ENCODE measurements around the gene EXOSC1. TPM values are rescaled to one million over a fixed set of nuclear protein-coding genes. Genes with fewer than 3 reads are reported as not detected.

Gene EXOSC1
- polyA plus RNA-seq, 1 donor from 2014 or later: 33.5 TPM

- H4K20me1 ChIP-seq (ENCODE audit: insufficient read depth): no peaks in the 10 kb centered on the region
- H3K4me3 ChIP-seq (ENCODE audit: low read length): no peak overlapping the region
- no peaks in the 10 kb centered on the region for H3K36me3 ChIP-seq (ENCODE audit: insufficient read depth, low read length)
- no peaks in the 10 kb centered on the region for H3F3A ChIP-seq (ENCODE audit: insufficient read depth, low read length, poor library complexity, severe bottlenecking)
- peaks cover 20% of the 10 kb centered on the region for H3K79me2 ChIP-seq (replicated peaks; ENCODE audit: insufficient read depth, low read length)
- TF ChIP-seq MXI1 (conservative IDR thresholded peaks at IDR 0.05; ENCODE audit: poor library complexity, severe bottlenecking): no peak
- no peak for TF ChIP-seq EZH2 (IDR thresholded peaks at IDR 0.05; ENCODE audit: borderline replicate concordance, insufficient read depth, low read length, poor library complexity, severe bottlenecking)
- no peak for TF ChIP-seq SMC3 (conservative IDR thresholded peaks at IDR 0.05; ENCODE audit: poor library complexity)
- TF ChIP-seq RAD21 (conservative IDR thresholded peaks at IDR 0.05): no peak
- TF ChIP-seq TAF1 (IDR thresholded peaks at IDR 0.05; ENCODE audit: low read depth): no peak
- no peak for TF ChIP-seq POLR2AphosphoS5 (IDR thresholded peaks at IDR 0.05)
- TF ChIP-seq EP300 (conservative IDR thresholded peaks at IDR 0.05; ENCODE audit: poor library complexity, severe bottlenecking): no peak
- no peak for TF ChIP-seq CTCF (IDR thresholded peaks at IDR 0.05; ENCODE audit: poor library complexity, severe bottlenecking)
- no peak for TF ChIP-seq REST (IDR thresholded peaks at IDR 0.05; ENCODE audit: borderline replicate concordance)
- H3K27me3 ChIP-seq (ENCODE audit: insufficient read depth, low read depth, low read length): no peaks in the 10 kb centered on the region
- H3K4me2 ChIP-seq (ENCODE audit: low read length): no peak overlapping the region
- no peaks in the 10 kb centered on the region for H3K9me2 ChIP-seq (ENCODE audit: insufficient read depth, low read length)
- H3K9me3 ChIP-seq (ENCODE audit: low read length): no peaks in the 10 kb centered on the region
- H3K27ac ChIP-seq (ENCODE audit: low read length): no peak overlapping the region
- H2AFZ ChIP-seq (ENCODE audit: low read depth, low read length): no peak overlapping the region
- no peak overlapping the region for H3K9ac ChIP-seq (ENCODE audit: low read length)
These were observed 5.8 kb upstream of the EXOSC1 start for GRCh38 chr10:97451605-97452004.

- Histone ChIP-seq H3F3A (ENCODE audit: insufficient read depth, low read length, poor library complexity, severe bottlenecking) (no peaks in the 10 kb centered on the region), H2AFZ (ENCODE audit: low read depth, low read length) (no peak overlapping the region), H3K9me3 (ENCODE audit: low read length) (no peaks in the 10 kb centered on the region), H4K20me1 (ENCODE audit: insufficient read depth) (no peaks in the 10 kb centered on the region), H3K36me3 (ENCODE audit: insufficient read depth, low read length) (no peaks in the 10 kb centered on the region), H3K4me2 (ENCODE audit: low read length) (no peak overlapping the region), H3K9me2 (ENCODE audit: insufficient read depth, low read length) (no peaks in the 10 kb centered on the region), H3K4me3 (ENCODE audit: low read length) (no peak overlapping the region), H3K27ac (ENCODE audit: low read length) (no peak overlapping the region), H3K9ac (ENCODE audit: low read length) (no peak overlapping the region), H3K27me3 (ENCODE audit: insufficient read depth, low read depth, low read length) (no peaks in the 10 kb centered on the region), H3K79me2 (replicated peaks; ENCODE audit: insufficient read depth, low read length) (peaks cover 24% of the 10 kb centered on the region)
- no peak for TF ChIP-seq EZH2 (IDR thresholded peaks at IDR 0.05; ENCODE audit: borderline replicate concordance, insufficient read depth, low read length, poor library complexity, severe bottlenecking)
- no peak for TF ChIP-seq REST (IDR thresholded peaks at IDR 0.05; ENCODE audit: borderline replicate concordance)
- TF ChIP-seq CTCF (IDR thresholded peaks at IDR 0.05; ENCODE audit: poor library complexity, severe bottlenecking): no peak
- TF ChIP-seq EP300 (conservative IDR thresholded peaks at IDR 0.05; ENCODE audit: poor library complexity, severe bottlenecking): no peak
- no peak for TF ChIP-seq POLR2AphosphoS5 (IDR thresholded peaks at IDR 0.05)
- TF ChIP-seq SMC3 (conservative IDR thresholded peaks at IDR 0.05; ENCODE audit: poor library complexity): no peak
- no peak for TF ChIP-seq TAF1 (IDR thresholded peaks at IDR 0.05; ENCODE audit: low read depth)
- no peak for TF ChIP-seq MXI1 (conservative IDR thresholded peaks at IDR 0.05; ENCODE audit: poor library complexity, severe bottlenecking)
- no peak for TF ChIP-seq RAD21 (conservative IDR thresholded peaks at IDR 0.05)
These were observed 5.0 kb upstream of the EXOSC1 start for GRCh38 chr10:97450828-97451227.
